Epidermal melanocyte (primary cell): ENCODE data around the gene OR8S1.
"Not testable (repeated sequence)": the region's sequence is repeated elsewhere in the genome, so short reads cannot be mapped to it uniquely, and the experiment has no call there.

Experiments used
- DNase-seq: peaks from one replicate; pipeline ENCODE4 v3.0.0; 2011; ENCODE audit warnings: low spot score; ENCODE audit not compliant: insufficient read length

The OR8S1 gene

DNA sequence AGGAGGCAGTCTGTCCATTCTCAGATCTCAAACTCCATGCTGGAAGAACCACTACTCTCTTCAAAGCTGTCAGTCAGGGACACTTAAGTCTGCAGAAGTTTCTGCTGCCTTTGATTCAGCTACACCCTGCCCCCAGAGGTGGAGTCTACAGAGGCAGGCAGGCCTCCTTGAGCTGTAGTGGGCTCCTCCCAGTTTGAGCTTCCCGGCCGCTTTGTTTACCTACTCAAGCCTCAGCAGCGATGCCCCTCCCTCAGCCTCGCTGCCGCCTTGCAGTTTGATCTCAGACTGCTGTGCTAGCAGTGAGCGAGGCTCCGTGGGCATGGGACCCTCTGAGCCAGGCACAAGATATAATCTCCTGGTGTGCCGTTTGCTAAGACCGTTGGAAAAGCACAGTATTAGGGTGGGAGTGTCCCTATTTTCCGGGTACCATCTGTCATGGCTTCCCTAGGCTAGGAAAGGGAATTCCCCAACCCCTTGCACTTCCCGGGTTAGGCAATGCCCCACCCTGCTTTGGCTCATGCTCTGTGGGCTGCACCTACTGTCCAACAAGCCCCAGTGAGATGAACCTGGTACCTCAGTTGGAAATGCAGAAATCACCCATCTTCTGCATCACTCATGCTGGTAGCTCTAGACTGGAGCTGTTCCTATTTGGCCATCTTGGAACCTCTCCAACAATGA is 28.4 kb downstream of the OR8S1 start:
- not testable (repeated sequence) for DNase-seq

DNA sequence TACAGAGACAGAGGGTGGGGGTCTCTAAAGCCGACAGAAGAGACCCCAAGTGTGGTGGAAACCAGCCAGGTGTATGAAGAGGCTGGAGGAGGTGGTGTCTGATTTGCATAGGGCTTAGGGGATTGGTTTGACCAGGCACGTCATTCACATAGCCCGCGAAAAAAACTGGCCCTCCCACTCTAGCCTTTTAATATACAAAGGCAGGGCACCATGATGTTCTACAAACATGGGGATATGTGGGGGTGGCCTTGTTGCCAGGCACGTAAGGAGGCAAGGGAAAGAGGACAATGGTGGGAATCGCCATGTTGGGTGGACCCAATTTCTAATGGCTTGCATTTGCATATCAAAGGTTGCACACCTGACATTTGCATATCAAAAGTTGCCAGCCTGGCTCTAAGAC is 31.2 kb downstream of the OR8S1 start:
- DNase-seq = no peak

DNA sequence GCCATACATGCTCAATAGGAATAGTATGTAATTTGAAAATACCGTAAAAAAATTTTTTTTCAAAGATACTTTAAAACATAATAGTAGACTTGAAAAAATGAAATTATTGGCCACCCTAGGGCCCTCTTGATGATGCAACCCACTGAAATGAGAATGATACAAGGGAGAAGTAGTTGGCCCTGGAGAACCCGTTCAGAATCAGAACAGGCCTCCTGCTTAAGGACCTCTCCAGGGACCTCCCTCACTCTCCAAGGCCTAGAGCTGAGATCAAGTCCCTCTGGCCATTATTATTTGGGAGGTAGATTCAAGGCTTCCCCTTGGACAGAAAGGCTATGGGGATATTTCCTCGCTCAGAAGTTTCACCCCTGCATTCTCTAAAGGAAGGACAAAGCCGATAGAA is 32.5 kb downstream of the OR8S1 start:
- DNase-seq = no peak

DNA sequence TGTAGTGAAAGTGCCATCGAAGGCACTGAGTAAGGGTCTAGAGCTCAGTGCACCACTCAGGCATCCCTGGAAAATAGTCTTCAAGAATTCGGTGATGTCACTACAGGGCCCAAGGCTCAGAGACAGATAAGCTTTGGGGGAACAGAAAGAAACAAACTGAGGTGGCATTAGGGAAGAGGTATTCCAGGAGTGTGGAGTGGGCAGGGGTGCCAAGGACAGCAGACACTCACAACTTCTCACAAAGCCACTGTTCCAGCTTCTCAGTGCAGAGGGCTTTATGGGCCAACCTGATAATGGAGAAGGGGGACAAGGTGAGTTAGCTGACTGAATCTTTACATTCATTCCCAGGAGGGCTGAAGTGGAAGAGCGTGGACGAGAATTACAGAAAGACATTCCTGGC is 42.3 kb downstream of the OR8S1 start:
- DNase-seq = no peak

DNA sequence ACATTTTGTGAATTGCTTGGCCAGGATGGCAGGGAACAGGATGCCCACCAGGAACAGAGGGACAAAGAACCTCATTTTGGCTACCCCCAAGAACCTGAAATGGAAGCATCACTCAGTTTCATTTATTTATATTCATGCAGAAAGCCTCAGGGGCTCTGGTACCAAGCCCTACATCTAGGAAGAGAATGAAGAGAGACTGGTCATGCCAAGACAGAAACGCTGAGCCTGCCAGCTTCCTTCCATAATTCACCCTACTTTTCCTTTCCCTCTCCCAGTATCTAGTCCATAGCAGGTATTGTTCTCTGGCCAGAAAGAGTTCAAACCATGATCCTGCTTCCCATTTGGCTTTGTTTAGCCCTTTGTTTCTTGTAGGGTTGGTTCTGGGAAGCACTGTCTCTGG is 44.5 kb downstream of the OR8S1 start, which contains the start of gene LALBA:
Gene LALBA (minus strand): TSS at position 101 of the 400 bp plus-strand sequence. CDS start 26 bp downstream, at position 75.
- no peak for DNase-seq

DNA sequence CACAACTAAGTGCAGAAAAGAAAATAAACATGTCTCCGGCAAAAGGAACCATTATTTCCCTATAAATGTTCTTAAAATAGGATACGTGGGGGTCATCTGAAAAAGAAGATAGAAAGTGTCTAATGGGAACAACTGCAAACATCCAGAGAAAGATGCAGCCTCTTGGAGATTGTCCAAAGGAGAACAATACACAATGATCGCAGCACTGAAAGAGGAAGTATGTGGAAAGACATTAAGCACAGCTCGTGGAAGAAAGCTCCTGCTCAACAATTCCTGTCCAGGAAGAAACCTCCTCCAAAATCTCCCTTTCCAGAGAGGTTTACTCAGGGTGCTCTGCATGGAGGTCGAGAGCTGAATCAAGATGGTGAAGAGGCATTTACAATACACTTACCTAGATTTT is 46.9 kb downstream of the OR8S1 start:
- no peak for DNase-seq
